HUES6 (cell line): Measurements from ENCODE around the gene FAM110C.
A peak's percentile ranks its signal among the peaks of the same experiment; 100 is the strongest.
"Not testable (repeated sequence)": the region's sequence is repeated elsewhere in the genome, so short reads cannot be mapped to it uniquely, and the experiment has no call there.

Experiments used
- H3K27ac ChIP-seq: 2 replicates; pipeline ENCODE4 v1.7.0; 2013; ENCODE audit warnings: low read depth, mild to moderate bottlenecking, low read length, inconsistent platforms
- H3K27me3 ChIP-seq: 2 replicates; pipeline ENCODE4 v1.6.1; 2013; ENCODE audit warnings: low read length; ENCODE audit not compliant: control insufficient read depth, insufficient read depth
- H3K36me3 ChIP-seq: 2 replicates; pipeline ENCODE4 v1.6.1; 2013; ENCODE audit warnings: low read length; ENCODE audit not compliant: control insufficient read depth, insufficient read depth
- H3K4me1 ChIP-seq: 2 replicates; pipeline ENCODE4 v1.6.1; 2013; ENCODE audit warnings: low read length; ENCODE audit not compliant: control insufficient read depth, insufficient read depth
- H3K4me3 ChIP-seq: 2 replicates; pipeline ENCODE4 v1.5.1; 2013; ENCODE audit warnings: low read depth, low read length
- H3K9ac ChIP-seq: one replicate; pipeline ENCODE4 v1.6.1; 2013; ENCODE audit warnings: mild to moderate bottlenecking, low read length
- H3K9me3 ChIP-seq: 2 replicates; pipeline ENCODE4 v1.6.1; 2013; ENCODE audit warnings: low read depth, low read length; ENCODE audit not compliant: control insufficient read depth, insufficient read depth

Gene FAM110C

DNA sequence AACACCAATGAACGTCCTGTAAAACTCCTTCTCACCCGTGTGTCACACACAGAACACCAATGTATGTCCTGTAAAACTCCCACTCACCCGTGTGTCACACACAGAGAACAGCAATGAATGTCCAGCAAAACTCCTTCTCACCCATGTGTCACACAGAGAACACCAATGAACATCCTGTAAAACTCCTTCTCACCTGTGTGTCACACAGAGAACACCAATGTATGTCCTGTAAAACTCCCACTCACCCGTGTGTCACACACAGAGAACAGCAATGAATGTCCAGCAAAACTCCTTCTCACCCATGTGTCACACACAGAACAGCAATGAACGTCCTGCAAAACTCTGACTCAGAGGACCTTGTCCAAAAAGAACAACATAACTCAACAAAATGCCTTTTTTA lies 22.3 kb upstream of the FAM110C start:
- not testable (repeated sequence) for H3K27me3 ChIP-seq, H3K4me3 ChIP-seq, H3K9ac ChIP-seq, H3K36me3 ChIP-seq, H3K9me3 ChIP-seq, H3K27ac ChIP-seq
- H3K4me1 ChIP-seq, result peaks cover 18% of the 10 kb centered on the region

DNA sequence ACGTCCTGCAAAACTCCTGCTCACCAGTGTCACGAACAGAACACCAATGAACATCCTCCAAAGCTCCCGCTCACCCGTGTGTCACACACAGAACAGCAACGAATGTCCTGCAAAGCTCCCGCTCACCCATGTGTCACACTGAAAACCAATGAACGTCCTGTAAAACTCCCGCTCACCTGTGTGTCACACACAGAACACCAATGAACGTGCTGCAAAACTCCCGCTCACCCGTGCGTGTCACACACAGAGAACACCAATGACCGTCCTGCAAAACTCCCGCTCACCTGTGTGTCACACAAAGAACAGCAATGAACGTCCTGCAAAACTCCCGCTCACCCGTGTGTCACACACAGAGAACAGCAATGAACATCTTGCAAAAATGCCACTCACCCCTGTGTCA lies 20.5 kb upstream of the FAM110C start:
- Histone ChIP-seq H3K9ac (no peak overlapping the region), H3K9me3 (no peaks in the 10 kb centered on the region), H3K27ac (no peak overlapping the region), H3K36me3 (no peaks in the 10 kb centered on the region), H3K4me1 (peaks cover 18% of the 10 kb centered on the region), H3K4me3 (no peak overlapping the region), H3K27me3 (0 out of 2 replicates have a peak, but pooled peaks cover 4% of the 10 kb centered on the region)

DNA sequence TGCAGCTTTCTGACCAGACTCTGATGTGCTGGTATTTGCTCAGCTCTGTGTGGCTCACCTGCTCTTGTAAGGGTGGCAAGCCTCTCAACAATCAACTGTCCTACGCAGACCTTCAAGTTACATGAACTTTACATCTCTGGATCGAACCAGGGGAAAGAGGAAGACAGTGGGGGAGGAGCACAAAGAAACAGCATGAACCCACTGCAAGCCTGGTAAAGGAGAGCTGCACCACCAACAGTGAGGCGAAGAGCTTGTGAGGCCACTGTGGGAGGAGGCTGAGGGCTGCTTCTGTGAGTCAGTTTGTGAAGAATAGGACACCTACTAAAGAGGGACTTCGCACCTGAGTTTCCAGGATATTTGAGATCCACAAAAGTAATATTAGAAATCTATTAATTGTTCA lies 18.8 kb upstream of the FAM110C start:
- no peaks in the 10 kb centered on the region for H3K9me3 ChIP-seq
- H3K27ac ChIP-seq, result no peak overlapping the region
- H3K36me3 ChIP-seq, result no peaks in the 10 kb centered on the region
- no peak overlapping the region for H3K4me3 ChIP-seq
- H3K4me1 ChIP-seq, result peaks cover 18% of the 10 kb centered on the region
- 0 out of 2 replicates have a peak, but pooled peaks cover 4% of the 10 kb centered on the region for H3K27me3 ChIP-seq
- no peak overlapping the region for H3K9ac ChIP-seq

DNA sequence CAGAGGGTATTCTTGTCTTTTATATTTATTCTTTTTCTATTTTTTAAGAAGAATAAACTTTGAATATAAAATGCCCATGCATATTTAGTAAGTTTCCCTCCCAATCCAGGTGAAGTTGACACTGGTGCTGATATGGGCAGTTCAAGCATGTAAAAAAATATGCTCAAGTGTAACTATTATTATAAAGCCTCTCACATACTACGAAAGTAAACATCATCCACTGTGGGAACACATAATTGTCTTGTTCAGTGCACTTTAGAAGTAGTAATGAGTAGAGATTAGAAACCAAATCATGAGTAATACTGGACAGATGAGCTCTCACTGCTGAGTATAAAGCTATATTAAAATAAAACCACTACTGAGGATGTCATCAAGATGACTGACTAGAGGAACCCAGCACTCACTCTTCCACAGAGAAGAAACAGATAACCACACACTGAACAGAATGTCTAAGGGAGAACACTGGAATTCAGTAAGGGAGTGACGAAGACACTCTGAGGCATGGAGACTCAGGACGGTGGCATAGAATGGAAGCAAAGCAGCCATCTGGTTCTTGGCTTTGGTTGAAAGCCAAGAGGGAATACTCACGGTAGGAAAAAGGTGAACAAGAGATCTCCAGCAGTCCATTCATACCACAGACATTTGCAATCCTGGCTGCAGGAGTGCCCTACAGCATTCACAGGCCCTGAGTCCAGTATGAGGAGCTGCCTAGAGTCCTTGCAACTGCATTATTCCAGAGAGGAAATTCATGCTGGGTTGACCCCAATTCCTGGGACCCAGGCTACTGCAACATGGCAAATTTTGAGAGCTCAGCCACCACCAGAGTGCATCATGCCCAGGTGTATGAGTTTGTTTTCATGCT lies 9.5 kb upstream of the FAM110C start:
- no peak overlapping the region for H3K9ac ChIP-seq
- H3K27me3 ChIP-seq, result no peaks in the 10 kb centered on the region
- no peak overlapping the region for H3K27ac ChIP-seq
- peaks cover 13% of the 10 kb centered on the region; the same call in 1 of the 2 replicates for H3K9me3 ChIP-seq
- no peak overlapping the region for H3K4me3 ChIP-seq
- H3K4me1 ChIP-seq, result no peaks in the 10 kb centered on the region
- H3K36me3 ChIP-seq, result no peaks in the 10 kb centered on the region

DNA sequence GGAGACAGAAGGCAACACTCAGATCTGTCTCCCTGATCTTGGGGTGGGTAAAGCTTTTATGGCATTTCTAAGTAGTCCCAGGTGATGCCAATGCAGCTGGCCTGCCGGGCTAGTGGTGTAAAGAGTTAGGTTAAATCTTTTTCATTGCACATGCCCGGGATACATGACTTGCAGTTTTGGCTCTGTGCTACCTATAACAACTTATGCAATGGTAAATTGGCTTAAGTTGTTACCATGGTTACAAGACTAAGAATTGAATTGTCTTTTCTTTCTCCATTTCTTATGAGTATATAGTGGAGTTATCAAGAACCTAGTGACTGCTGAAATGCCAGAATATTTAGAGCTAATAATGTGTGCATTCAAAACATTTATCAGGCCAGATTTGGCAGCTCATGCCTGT lies 5.3 kb upstream of the FAM110C start:
- H3K36me3 ChIP-seq, result no peaks in the 10 kb centered on the region
- no peak overlapping the region for H3K9ac ChIP-seq
- H3K27me3 ChIP-seq, result peaks cover 24% of the 10 kb centered on the region
- no peaks in the 10 kb centered on the region for H3K9me3 ChIP-seq
- H3K27ac ChIP-seq, result no peak overlapping the region
- H3K4me1 ChIP-seq, result peaks cover 8% of the 10 kb centered on the region; the same call in 1 of the 2 replicates
- no peak overlapping the region for H3K4me3 ChIP-seq

DNA sequence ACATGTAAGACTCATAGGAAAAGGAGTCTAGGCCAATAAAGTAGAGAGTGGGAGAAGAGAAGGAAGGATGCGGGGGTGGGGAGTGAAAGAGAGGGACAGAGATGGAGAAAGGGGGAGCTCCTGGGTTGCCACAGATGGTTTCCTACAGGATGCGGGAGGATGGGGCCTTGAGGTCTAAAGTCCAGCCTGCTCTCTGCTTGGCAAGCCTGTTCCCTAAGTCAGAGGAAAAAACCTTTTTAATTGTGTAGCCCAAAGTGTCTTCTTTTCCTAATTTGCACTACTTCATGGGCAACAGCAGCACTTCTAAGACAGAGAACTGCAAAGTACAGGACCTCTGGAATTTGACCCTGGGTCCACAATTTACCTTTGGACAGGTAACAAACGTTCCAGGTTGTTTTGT lies 1.4 kb upstream of the FAM110C start:
- H3K9me3 ChIP-seq, result no peaks in the 10 kb centered on the region
- no peaks in the 10 kb centered on the region for H3K36me3 ChIP-seq
- H3K27ac ChIP-seq, result no peak overlapping the region
- H3K4me3 ChIP-seq, result peak overlapping the region; percentile 86; the same call in 1 of the 2 replicates
- H3K9ac ChIP-seq, result no peak overlapping the region
- H3K4me1 ChIP-seq, result peaks cover 13% of the 10 kb centered on the region
- peaks cover 62% of the 10 kb centered on the region for H3K27me3 ChIP-seq

DNA sequence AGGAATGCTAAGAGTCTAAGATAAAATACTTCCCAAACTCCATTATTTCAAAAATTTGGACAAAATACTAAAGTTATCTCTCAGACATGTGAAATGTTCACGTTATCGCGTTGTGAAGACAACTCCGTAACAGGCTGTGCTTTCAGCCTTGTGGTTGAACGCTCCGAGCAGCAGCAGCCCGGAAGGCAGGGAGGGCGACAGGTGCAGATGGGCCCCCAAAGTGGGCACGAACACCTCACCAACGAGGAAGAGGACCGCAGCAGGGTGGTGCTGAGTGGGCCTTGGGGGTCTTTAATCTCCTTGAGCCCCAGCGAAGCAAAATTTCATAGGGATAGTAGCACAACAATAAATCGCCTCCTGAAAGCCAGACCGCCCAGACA lies 1.0 kb upstream of the FAM110C start:
- H3K4me3 ChIP-seq, result peak overlapping the region; percentile 86
- H3K27ac ChIP-seq, result no peak overlapping the region
- peaks cover 13% of the 10 kb centered on the region for H3K4me1 ChIP-seq
- no peak overlapping the region for H3K9ac ChIP-seq
- peaks cover 62% of the 10 kb centered on the region for H3K27me3 ChIP-seq
- H3K9me3 ChIP-seq, result no peaks in the 10 kb centered on the region
- no peaks in the 10 kb centered on the region for H3K36me3 ChIP-seq

DNA sequence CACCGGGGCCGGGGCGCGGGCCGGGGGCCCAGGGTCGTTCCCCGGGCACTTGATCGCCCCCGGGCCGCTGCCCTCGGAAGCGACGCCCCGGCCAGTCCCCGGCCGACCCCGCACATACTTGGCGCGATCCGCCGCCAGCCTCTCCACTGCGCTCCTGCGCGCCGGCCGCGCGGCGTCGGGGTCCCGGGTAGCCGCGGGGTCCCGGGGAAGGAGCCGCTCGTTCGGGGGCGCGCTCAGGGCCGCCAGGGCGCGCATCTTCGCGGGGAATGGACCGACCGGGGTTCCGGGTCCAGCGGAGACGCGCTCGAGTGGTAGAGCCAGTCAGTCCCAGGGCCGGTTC lies 204 bp downstream of the FAM110C start:
- Histone ChIP-seq H3K27me3 (peaks cover 62% of the 10 kb centered on the region), H3K9me3 (no peaks in the 10 kb centered on the region), H3K36me3 (no peaks in the 10 kb centered on the region), H3K27ac (no peak overlapping the region), H3K4me3 (peak overlapping the region; percentile 86), H3K4me1 (peaks cover 13% of the 10 kb centered on the region), H3K9ac (peak overlapping the region; percentile 39)

DNA sequence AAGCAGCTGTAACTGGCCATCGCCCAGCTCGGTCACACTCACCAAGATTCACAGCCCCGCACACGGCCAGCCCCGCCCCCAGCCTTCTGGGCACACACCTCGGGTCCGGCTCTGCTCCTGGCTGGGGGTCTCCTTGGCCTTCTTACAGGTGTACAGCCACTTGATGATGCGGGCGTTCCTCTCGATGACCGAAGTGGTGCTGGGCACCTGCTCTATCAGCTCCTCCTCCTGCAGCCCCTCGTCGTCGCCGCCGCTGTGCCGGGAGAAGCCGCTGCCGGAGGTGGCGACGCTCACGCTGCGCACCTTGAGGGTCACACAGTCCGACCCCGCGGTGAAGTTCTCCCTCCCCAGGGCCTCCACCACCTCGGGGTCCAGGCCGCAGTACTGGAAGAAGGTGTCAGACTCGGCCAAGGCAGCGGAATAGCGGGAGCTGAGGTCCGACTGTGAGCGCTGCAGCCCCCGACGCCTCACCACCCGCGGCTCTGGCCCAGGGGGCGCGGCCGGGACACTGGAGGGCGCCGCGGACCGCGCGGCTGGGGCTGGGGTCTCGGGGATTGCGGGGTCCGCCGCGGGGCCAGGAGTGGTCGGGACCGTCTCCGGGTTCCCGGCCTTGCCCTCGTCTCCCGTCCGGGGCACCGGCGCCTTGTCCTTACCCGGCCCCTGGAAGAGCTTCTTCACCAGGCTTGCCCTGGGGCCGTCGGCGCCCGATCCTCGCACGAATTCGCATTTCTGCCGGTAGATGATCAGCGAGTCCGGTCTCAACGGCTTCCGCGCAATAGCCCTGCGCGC lies 769 bp downstream of the FAM110C start:
- Histone ChIP-seq H3K9me3 (no peaks in the 10 kb centered on the region), H3K27me3 (peaks cover 62% of the 10 kb centered on the region), H3K9ac (no peak overlapping the region), H3K27ac (no peak overlapping the region), H3K36me3 (no peaks in the 10 kb centered on the region; the same call in 1 of the 2 replicates), H3K4me1 (peaks cover 13% of the 10 kb centered on the region), H3K4me3 (peak overlapping the region; percentile 86)

DNA sequence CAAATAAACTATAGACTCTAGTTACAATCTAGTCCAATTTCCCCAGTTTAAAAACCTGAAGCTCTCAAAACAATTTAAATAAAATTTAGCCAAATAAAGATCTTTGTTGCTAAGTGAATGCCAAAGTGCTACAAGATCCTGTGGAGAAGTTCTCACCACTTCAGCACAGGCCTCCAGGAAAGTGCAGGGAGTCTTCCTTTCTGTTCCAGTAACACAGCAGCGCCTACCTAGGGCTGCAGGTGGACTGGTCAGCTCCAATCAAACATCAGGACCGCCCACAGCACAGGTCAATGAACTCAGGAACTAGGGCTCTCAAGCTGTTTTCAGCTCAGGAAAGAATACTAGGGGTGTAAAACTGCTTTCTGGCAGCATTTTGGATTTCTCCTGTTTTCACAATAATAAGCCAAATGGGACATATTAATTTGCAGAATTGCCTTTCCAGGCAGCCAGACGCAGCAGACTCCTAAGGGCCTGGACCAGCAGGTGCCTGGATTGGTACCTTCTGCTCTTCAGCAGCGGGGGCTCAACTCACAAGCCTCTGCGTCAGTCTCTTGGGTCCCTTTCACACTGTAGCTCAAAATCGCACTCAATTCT lies 1.5 kb downstream of the FAM110C start:
- Histone ChIP-seq H3K9ac (no peak overlapping the region), H3K4me3 (peak overlapping the region; percentile 86), H3K27me3 (peaks cover 58% of the 10 kb centered on the region), H3K27ac (no peak overlapping the region), H3K36me3 (no peaks in the 10 kb centered on the region; the same call in 1 of the 2 replicates), H3K4me1 (peaks cover 13% of the 10 kb centered on the region), H3K9me3 (no peaks in the 10 kb centered on the region)

DNA sequence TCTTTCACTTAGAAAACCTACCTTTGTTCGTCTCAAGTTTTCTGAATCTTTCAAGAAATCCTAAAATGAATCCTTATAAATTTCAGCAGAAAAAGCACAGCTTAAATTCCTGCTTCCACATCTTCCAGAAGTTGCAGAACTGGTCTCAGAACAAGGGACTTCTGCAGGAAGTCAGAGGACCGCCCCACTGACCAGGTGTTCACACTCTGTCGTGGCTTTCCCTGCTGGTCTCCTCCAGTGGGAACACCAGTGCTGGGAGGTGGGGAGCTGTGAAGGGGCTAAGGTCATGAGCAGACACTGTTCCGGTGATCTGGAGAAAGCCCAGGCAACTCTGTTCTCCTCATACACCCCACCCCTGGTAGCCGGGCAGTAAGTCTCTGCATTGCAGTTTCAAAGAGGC lies 3.5 kb downstream of the FAM110C start:
- no peaks in the 10 kb centered on the region for H3K9me3 ChIP-seq
- H3K27ac ChIP-seq, result no peak overlapping the region
- peaks cover 49% of the 10 kb centered on the region for H3K27me3 ChIP-seq
- H3K4me1 ChIP-seq, result peaks cover 22% of the 10 kb centered on the region
- no peak overlapping the region for H3K9ac ChIP-seq
- no peaks in the 10 kb centered on the region; the same call in 1 of the 2 replicates for H3K36me3 ChIP-seq
- H3K4me3 ChIP-seq, result no peak overlapping the region
